T-cell (primary cell): ENCODE results near the gene ZNHIT2. TPM values are rescaled to one million over a fixed set of nuclear protein-coding genes. Genes with fewer than 3 reads are reported as not detected.

Experiments
- ATAC-seq, 4 experiments: fragments of 200-7000 bp in 3 of 4; fragments of 150-1000 bp in 1 of 4; cut with Tn5 transposase; replicated peaks in 1 of 4; 1 replicate in 3 of 4; 2 replicates in 1 of 4; pipeline ENCODE4 v1.10.0; 2021; ENCODE audit warnings: moderate library complexity in 3 of 4, mild to moderate bottlenecking in 2 of 4, moderate number of reproducible peaks in 1 of 4
- CTCF ChIA-PET, 2 donors: fragments of 300-600 bp; sonication (Branson Sonifier 250); formaldehyde crosslinking; loops; one replicate each; lab custom pipeline; 2022; ENCODE audit warnings: antibody characterized with exemption in 2 of 2; lab: Charles Lee
- POLR2A ChIA-PET, 2 donors: fragments of 300-600 bp; sonication (Branson Sonifier 250); formaldehyde crosslinking; loops; one replicate each; lab custom pipeline; 2022; ENCODE audit warnings: antibody characterized with exemption in 2 of 2; lab: Charles Lee
- DNase-seq, 35 experiments: peaks; one replicate each; pipeline versions ENCODE4 v3.0.0 to v3.0.0-alpha.2; 2013 to 2023
- H3K27ac ChIP-seq: one replicate; pipeline ENCODE4 v1.5.1; 2013; ENCODE audit warnings: low read length
- H3K27me3 ChIP-seq, 2 experiments: replicated peaks in 1 of 2; 1 replicate in 1 of 2; 2 replicates in 1 of 2; pipeline versions ENCODE4 v1.6.1 to v1.7.0; 2013; ENCODE audit warnings: low read length in 1 of 2, mixed read lengths in 1 of 2; ENCODE audit not compliant: control insufficient read depth in 2 of 2, insufficient read depth in 2 of 2; ENCODE audit errors: extremely low read depth in 1 of 2
- H3K36me3 ChIP-seq, 2 donors: 1 replicate in 1 of 2; 2 replicates in 1 of 2; pipeline versions ENCODE4 v1.6.1 to v1.7.0; 2013; ENCODE audit warnings: low read length in 1 of 2; ENCODE audit not compliant: control insufficient read depth in 2 of 2, insufficient read depth in 1 of 2; ENCODE audit errors: extremely low read depth in 1 of 2
- H3K4me1 ChIP-seq, 2 experiments: 1 replicate in 1 of 2; 2 replicates in 1 of 2; pipeline versions ENCODE4 v1.6.1 to v1.7.0; 2013; ENCODE audit warnings: low read length in 2 of 2, mixed read lengths in 1 of 2; ENCODE audit not compliant: insufficient read depth in 2 of 2, control insufficient read depth in 1 of 2; ENCODE audit errors: extremely low read depth in 1 of 2
- H3K4me3 ChIP-seq, 2 donors: 1 replicate in 1 of 2; 2 replicates in 1 of 2; pipeline versions ENCODE4 v1.5.1 to v1.7.0; 2013; ENCODE audit warnings: mild to moderate bottlenecking in 2 of 2, low read length in 1 of 2, moderate library complexity in 1 of 2; ENCODE audit not compliant: control insufficient read depth in 1 of 2; ENCODE audit errors: extremely low read depth in 1 of 2
- H3K9me3 ChIP-seq: 2 replicates; pipeline ENCODE4 v1.7.0; 2013
- H3K27ac Mint-ChIP-seq, 2 donors: one replicate each; pipeline ENCODE4 v1.8.0; 2020 to 2021; ENCODE audit warnings: mild to moderate bottlenecking in 2 of 2, mixed read lengths in 2 of 2
- H3K27me3 Mint-ChIP-seq, 2 donors: one replicate each; pipeline ENCODE4 v1.8.0; 2021 to 2022; ENCODE audit warnings: mixed read lengths in 2 of 2
- H3K36me3 Mint-ChIP-seq: one replicate; pipeline ENCODE4 v1.8.0; 2021; ENCODE audit warnings: mixed read lengths
- H3K4me1 Mint-ChIP-seq, 3 donors: one replicate each; pipeline ENCODE4 v1.8.0; 2020 to 2022; ENCODE audit warnings: mixed read lengths in 3 of 3, mild to moderate bottlenecking in 1 of 3
- H3K4me3 Mint-ChIP-seq, 3 donors: one replicate each; pipeline ENCODE4 v1.8.0; 2020 to 2022; ENCODE audit warnings: mild to moderate bottlenecking in 3 of 3, mixed read lengths in 3 of 3, moderate library complexity in 3 of 3
- H3K9me3 Mint-ChIP-seq, 3 donors: one replicate each; pipeline ENCODE4 v1.8.0; 2020 to 2022; ENCODE audit warnings: mixed read lengths in 3 of 3
- WGBS: methylation state at CpG from one replicate; pipeline ENCODE4 v1.1.5; 2013; ENCODE audit warnings: missing lambda C conversion rate; ENCODE audit not compliant: insufficient coverage; 5-methylcytosine and 5-hydroxymethylcytosine counted together
- total RNA-seq, 35 experiments: library from RNA in 6 of 35; stranded (reverse) in 6 of 35; fragments of 120-200 nt in 1 of 35; gene quantifications; one replicate each; pipeline versions ENCODE4 v1.2.1 to v1.2.4 and lab custom pipeline; 2013 to 2026

ZNHIT2 gene
- total RNA-seq, 5 donors from 2014 or later (not counting 1 experiment from before 2014, with no cell fraction given): 7.0 to 20.4 (median 18.1) TPM

DNA sequence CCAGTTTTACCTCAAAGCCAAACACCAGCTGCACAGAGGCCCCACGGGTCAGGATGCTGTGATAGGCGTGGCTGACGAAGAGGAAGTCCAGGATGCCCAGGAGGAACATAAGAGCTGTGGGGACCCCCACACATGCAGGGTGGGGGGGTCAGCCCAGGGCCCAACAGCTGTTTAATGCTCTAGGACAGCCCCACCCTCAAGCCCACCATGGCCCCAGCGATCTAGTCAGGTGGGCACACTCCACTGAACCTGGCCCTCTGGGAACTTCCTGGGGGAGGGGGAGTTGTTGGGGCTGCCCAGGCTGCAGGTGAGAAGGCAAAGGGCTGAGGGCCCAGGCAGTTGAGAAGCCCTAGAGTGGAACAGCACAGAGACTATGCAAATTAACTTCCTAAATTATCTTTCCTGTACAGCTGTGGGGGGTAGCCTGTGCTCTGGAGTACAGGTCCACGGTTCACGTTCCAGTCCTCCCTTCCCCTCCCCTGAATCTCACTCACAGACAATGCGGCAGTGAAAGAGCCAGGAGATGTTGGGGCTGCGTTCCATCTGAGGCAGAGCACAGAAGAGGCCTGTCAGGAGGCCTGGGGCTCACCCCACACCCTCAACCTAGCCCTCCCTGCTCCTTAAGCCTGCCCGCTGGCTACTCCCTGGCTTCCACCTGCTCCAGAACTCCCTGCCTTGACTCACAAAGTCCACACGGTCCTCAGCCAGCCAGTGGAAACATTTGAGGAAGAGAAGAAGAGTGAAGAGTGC lies 14.9 kb upstream of the ZNHIT2 start:
- Histone ChIP-seq H3K36me3 (peaks cover 22 to 53% of the 10 kb centered on the region in 2 donors), H3K27ac (no peak overlapping the region), H3K27me3 (no peaks in the 10 kb centered on the region), H3K9me3 (no peaks in the 10 kb centered on the region), H3K4me1 (peaks cover 24 to 40% of the 10 kb centered on the region in 2 experiments), H3K4me3 (no peak overlapping the region)
- no peaks in the 10 kb centered on the region for H3K27me3 Mint-ChIP-seq
- no peaks in the 10 kb centered on the region for H3K9me3 Mint-ChIP-seq
- peaks cover 37 to 50% (median 38%) of the 10 kb centered on the region in 3 donors for H3K4me1 Mint-ChIP-seq
- WGBS: 72% methylated on average over 5 of the region's 10 CpGs
- H3K4me3 Mint-ChIP-seq: peak overlapping the region; percentile 98 to 99 (median 99)
- peaks cover 9% of the 10 kb centered on the region for H3K36me3 Mint-ChIP-seq
- H3K27ac Mint-ChIP-seq: peak overlapping the region; percentile 97 to 100
- no peak for ATAC-seq
- DNase-seq: peak in 1 of 35 experiments; percentile 5
- ChIA-PET CTCF (interaction anchor here in 1 of 2 donors (0.5 kb wide), 1 partner anchor 673 kb away, joined by 7 read pairs; no protein-coding TSS in a partner anchor), POLR2A (no interaction called here)

DNA sequence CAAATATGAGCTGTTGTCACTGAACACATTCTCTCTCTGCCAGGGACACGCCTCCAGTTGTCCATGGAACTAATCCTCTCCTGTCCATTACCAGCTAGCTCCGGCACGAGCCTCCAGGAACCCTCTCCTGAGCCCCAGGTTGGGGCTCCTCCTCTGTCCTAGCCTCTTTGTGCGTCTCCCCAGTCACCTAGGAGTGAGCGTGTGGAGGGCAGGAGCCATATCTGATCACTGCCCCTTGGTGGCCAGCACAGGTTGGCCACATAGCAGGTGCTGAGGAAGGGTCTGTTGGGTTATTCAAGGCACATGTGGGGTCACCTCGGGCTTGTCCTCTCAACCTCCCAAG lies 14.4 kb upstream of the ZNHIT2 start:
- H3K9me3 ChIP-seq: no peaks in the 10 kb centered on the region
- no peak overlapping the region for H3K27ac ChIP-seq
- DNase-seq (no peak), ATAC-seq (no peak)
- Mint-ChIP-seq H3K4me1 (peaks cover 35 to 47% (median 35%) of the 10 kb centered on the region in 3 donors), H3K9me3 (no peaks in the 10 kb centered on the region), H3K27ac (peak overlapping the region; percentile 52 to 55), H3K27me3 (no peaks in the 10 kb centered on the region), H3K36me3 (peaks cover 9% of the 10 kb centered on the region), H3K4me3 (peak overlapping the region in 2 of 3 donors; percentile 34 to 98)
- 100% methylated on average over 4 of the region's 6 CpGs for WGBS
- H3K4me3 ChIP-seq: no peak overlapping the region
- POLR2A ChIA-PET: interaction anchor here in 1 of 2 donors (0.6 kb wide), 1 partner anchor 171 kb away, joined by 5 read pairs; no protein-coding TSS in a partner anchor
- no peaks in the 10 kb centered on the region for H3K27me3 ChIP-seq
- CTCF ChIA-PET: interaction anchor here in 1 of 2 donors (0.5 kb wide), 1 partner anchor 674 kb away, joined by 7 read pairs; no protein-coding TSS in a partner anchor
- peaks cover 26 to 58% of the 10 kb centered on the region in 2 donors for H3K36me3 ChIP-seq
- H3K4me1 ChIP-seq: peaks cover 24 to 39% of the 10 kb centered on the region in 2 experiments

DNA sequence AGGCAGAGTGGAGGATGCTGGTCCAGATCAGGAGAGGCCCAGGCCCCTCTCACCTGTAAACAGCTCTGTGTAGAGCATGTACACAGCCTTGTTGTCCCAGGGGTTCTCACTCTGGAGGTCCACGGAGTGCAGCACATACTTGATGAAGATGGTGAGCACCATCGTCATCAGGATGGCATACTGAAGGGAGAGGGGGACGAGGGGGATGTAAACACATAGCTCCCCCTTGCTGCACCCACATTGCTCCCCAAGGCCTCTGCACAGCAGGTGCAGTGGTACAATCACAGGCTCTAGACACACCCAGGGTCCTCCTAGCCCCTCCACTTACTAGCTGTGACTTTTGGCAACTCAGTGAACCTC lies 13.9 kb upstream of the ZNHIT2 start:
- no peaks in the 10 kb centered on the region for H3K9me3 Mint-ChIP-seq
- peaks cover 10% of the 10 kb centered on the region for H3K36me3 Mint-ChIP-seq
- H3K9me3 ChIP-seq: no peaks in the 10 kb centered on the region
- H3K4me3 ChIP-seq: no peak overlapping the region
- H3K27ac ChIP-seq: no peak overlapping the region
- peaks cover 26 to 63% of the 10 kb centered on the region in 2 donors for H3K36me3 ChIP-seq
- peaks cover 31 to 42% (median 33%) of the 10 kb centered on the region in 3 donors for H3K4me1 Mint-ChIP-seq
- WGBS: 100% methylated on average over 1 of the region's 3 CpGs
- H3K27ac Mint-ChIP-seq: no peak overlapping the region
- H3K4me1 ChIP-seq: peaks cover 21 to 35% of the 10 kb centered on the region in 2 experiments
- CTCF ChIA-PET: interaction anchor here in 1 of 2 donors (0.5 kb wide), 1 partner anchor 674 kb away, joined by 7 read pairs; no protein-coding TSS in a partner anchor
- H3K4me3 Mint-ChIP-seq: no peak overlapping the region
- no peaks in the 10 kb centered on the region for H3K27me3 Mint-ChIP-seq
- no peak for ATAC-seq
- DNase-seq: no peak
- H3K27me3 ChIP-seq: no peaks in the 10 kb centered on the region
- POLR2A ChIA-PET: interaction anchor here in 1 of 2 donors (0.6 to 0.7 kb wide), 2 partner anchors 9 to 170 kb away, joined by 5 to 6 read pairs; partner anchors contain the start of genes FAU and MRPL49

DNA sequence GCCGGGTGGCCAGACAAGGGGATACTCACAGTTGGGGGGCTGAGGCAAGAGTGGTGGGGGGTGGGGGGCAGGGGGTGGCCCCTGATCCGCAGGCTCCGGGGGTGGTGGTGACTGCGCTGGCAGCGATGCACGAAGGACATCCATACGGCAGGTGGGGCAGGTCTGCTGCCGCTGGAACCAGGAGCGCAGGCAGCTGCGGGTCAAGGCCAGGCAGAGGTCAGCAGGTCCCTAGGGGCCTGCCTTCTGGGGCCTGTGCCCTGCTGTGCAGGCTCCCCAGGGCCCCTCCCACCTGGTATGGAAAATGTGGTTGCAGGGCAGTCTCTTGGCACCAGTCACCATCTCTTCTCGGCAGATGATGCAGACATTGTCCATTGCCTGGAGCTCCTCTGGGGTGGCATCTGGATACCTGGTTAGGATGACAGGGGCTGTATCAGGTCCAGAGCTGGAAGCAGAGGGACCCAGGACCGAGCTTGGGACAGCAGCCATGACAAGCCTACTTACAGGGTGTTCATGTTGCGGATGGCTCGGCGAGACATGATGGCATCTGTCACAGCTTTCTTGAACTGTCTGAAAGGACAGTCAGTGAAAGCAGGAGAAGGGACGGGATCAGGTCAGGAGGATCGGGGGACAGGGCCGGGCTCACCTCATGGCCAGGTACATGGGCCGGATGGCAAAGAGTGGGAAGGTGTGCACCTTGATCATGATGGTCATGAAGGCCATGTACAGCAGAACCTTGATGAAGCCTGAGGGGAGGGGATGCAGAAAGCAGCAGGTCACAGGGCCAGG lies 13.3 kb upstream of the ZNHIT2 start:
- H3K9me3 Mint-ChIP-seq: no peaks in the 10 kb centered on the region
- Histone ChIP-seq H3K36me3 (peaks cover 26 to 68% of the 10 kb centered on the region in 2 donors), H3K27ac (no peak overlapping the region), H3K4me3 (no peak overlapping the region), H3K27me3 (no peaks in the 10 kb centered on the region), H3K4me1 (peaks cover 16 to 31% of the 10 kb centered on the region in 2 experiments), H3K9me3 (no peaks in the 10 kb centered on the region)
- H3K27me3 Mint-ChIP-seq: no peaks in the 10 kb centered on the region
- ATAC-seq (no peak), DNase-seq (no peak)
- H3K27ac Mint-ChIP-seq: peak overlapping the region in 1 of 2 donors; percentile 25
- ChIA-PET POLR2A (interaction anchor here in 1 of 2 donors (0.6 to 0.7 kb wide), 2 partner anchors 8 to 170 kb away, joined by 5 to 6 read pairs; partner anchors contain the start of genes FAU and MRPL49), CTCF (no interaction called here)
- 94% methylated on average over 16 of the region's 19 CpGs for WGBS
- no peak overlapping the region for H3K4me3 Mint-ChIP-seq
- H3K4me1 Mint-ChIP-seq: peaks cover 25 to 36% (median 28%) of the 10 kb centered on the region in 3 donors
- H3K36me3 Mint-ChIP-seq: peaks cover 10% of the 10 kb centered on the region

DNA sequence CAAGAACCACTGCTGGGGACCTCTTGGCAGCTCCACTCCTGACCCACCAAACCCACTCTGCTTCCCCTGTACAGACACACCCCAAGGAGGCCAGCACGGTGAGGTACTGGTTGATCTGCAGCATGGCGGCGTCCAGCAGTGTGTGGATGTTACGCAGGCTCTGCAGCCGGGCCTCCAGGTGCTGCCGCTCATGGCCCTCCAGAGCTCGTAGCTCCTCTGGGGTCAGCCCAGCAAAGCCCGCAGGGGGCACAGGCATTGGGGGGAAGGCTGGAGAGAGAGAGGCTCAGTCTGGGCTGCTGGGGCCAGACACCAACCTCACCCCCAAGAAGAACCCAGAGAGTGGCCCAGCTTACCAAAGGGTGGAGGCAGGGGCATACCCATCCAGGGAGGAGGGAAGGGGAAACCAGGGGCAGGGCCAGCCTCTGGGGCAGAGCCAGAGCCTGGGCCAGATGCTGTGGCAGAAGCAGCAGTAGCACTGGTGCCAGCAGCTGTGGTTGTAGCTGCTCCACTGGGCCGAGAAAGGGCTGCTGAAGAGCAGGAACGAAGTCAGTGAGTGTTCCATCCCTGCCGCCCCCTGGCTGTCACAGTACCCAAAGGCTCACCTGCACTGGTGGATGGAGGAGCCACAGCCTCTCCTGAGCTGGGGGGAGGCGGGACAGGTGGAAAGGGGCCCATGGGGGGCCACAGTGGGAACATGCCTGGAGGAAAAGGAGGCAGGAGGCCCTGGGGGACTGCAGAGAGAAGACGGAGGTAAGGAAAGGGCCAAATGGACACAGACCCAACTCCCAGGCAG lies 12.3 kb upstream of the ZNHIT2 start:
- H3K4me1 ChIP-seq: peaks cover 10 to 22% of the 10 kb centered on the region in 2 experiments
- Mint-ChIP-seq H3K4me3 (no peak overlapping the region), H3K4me1 (peaks cover 15 to 28% (median 21%) of the 10 kb centered on the region in 3 donors), H3K27me3 (no peaks in the 10 kb centered on the region), H3K36me3 (peaks cover 12% of the 10 kb centered on the region), H3K9me3 (no peaks in the 10 kb centered on the region), H3K27ac (no peak overlapping the region)
- H3K9me3 ChIP-seq: no peaks in the 10 kb centered on the region
- POLR2A ChIA-PET: interaction anchor here in 1 of 2 donors (0.5 kb wide), 2 partner anchors 19 to 200 kb away, joined by 3 to 6 read pairs; no protein-coding TSS in a partner anchor
- DNase-seq (no peak), ATAC-seq (no peak)
- WGBS: 94% methylated on average over 9 of the region's 13 CpGs
- H3K27ac ChIP-seq: no peak overlapping the region
- no peak overlapping the region for H3K4me3 ChIP-seq
- peaks cover 27 to 78% of the 10 kb centered on the region in 2 donors for H3K36me3 ChIP-seq
- CTCF ChIA-PET: no interaction called here
- no peaks in the 10 kb centered on the region for H3K27me3 ChIP-seq
